Activated naive CD4-positive, alpha-beta T cell treated with Interleukin-2 at 50 U/mL for 16 hours (primary cell): ENCODE data around the gene CYP2C8.
"Not testable (repeated sequence)": the region's sequence is repeated elsewhere in the genome, so short reads cannot be mapped to it uniquely, and the experiment has no call there.

Source experiments
- DNase-seq: peaks from one replicate; pipeline ENCODE4 v3.0.0-alpha.2; 2020

Gene CYP2C8

DNA sequence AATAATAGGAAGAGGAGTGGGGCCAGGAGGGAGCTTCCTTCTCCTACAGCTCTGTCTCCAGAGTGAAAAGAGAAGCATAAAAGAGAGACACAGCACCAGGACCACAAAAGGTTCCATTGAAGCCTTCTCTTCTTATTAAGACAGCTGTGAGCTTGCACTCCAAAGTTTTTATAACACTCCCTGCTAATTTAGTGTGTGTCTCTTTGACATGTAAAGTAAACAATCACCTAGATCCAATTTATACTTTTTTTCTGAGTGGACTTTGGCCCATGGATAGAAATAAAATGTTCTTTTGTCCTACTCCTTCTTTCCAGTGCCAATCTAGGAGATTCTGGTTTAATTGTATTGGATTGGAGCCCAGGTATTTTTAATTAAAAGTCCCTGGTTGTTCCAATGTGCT is at the start of gene CYP2C8:
TSS of gene CYP2C8 (minus strand) at position 212 of the 400 bp plus-strand sequence. CDS start at position 117, 95 bp downstream.
- no peak for DNase-seq

DNA sequence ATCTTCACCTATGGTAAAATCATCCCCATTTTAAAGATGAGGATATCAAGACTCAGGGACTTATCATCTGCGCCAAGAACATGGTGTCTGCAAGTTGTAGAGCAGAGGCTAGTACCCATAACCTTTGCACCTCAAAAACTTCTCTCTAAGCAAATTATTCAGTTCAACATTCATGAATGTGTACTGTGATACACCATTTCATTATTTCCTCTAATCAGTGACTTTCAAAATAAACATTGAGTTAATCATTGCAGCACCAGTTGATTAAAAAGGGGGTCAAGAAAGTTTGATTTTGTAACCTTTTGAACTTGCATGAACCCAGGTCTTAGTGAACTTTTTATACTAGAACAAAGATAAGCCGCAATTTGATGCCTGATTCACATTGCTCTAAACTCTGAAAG is 47.6 kb upstream of the CYP2C8 start:
- DNase-seq: no peak

DNA sequence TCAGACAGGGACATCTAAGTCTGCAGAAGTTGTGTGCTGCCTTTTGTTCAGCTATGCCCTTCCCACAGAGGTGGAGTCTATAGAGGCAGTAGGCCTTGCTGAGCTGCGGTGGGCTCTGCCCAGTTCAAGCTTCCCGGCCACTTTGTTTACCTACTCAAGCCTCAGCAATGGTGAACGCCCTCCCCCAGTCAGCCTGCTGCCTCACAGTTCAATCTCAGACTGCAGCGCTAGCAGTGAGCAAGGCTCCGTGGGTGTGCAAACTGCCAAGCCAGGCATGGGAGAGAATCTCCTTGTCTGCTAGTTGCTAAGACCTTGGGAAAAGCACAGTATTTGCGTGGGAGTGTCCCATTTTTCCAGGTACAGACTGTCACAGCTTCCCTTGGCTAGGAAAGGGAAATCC is 41.5 kb upstream of the CYP2C8 start:
- not testable (repeated sequence) for DNase-seq

DNA sequence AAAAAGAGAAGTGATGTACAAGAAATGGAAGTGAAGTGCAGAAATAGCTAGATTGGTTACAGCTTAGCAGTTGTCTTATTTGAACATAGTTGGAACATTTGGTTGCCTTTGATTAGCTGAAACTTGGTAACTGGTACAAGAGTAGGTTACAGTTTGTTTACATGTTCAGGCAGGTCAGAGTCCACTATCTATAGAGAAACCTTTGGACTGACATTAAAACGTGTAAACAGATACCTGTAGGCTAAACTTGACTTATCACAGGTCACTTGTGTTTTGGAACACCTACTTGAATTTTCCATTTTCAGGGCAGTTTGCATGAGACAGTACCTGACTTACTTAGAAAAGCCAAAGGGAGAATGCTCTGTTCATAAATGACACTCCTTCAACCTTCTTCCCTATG is 28.5 kb upstream of the CYP2C8 start:
- no peak for DNase-seq

- no peak for DNase-seq
Observed at GRCh38 chr10:95096143-95096542, 26.8 kb upstream of the CYP2C8 start.

GRCh38 chr10:95079626-95080025 is 10.3 kb upstream of the CYP2C8 start:
- DNase-seq: not testable (repeated sequence)

DNA sequence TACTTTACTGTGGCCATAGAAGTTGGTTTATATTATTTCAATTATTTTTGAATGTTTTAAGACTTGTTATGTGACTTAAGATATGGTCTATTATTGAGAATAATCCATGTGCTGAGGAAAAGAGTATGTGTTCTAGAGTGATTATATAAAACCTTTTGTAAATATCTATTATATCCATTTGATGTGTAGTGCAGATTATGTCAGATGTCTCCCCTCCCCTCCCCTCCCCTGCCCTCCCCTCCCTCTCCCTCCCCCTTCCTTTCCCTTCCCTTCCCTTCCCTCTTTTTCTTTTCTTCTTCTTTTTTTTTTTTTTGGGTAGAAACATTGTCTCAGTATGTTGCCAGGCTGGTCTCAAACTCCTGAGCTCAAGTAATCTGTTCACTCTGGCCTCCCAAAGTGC is 8.3 kb upstream of the CYP2C8 start:
- no peak for DNase-seq

GRCh38 chr10:95071107-95071660 is 1.9 kb upstream of the CYP2C8 start:
- no peak for DNase-seq

- DNase-seq: not testable (repeated sequence)
Observed at GRCh38 chr10:95064125-95064524, 5.2 kb downstream of the CYP2C8 start.

GRCh38 chr10:95056744-95057363 is 12.4 kb downstream of the CYP2C8 start:
- no peak for DNase-seq

DNA sequence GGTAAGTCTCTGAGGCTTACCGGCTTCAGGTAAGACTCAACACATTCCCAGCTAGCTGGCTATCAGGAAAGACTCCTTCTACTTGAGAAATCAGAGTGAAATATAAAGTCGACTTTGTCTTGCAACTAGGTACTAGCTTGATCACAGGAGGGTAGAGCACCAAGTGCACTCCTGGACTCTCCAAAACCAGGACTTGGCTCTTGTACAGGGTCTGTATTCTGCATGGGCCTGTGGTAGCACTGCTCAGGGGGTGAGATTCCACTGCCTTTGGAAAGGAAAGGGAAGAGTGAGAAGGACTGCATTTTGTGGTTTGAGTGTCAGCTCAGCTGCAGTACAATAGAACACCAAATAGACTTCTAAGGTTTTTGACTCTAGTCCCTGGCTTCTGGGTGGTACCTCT is 19.4 kb downstream of the CYP2C8 start:
- DNase-seq: no peak

- DNase-seq: no peak
Observed at GRCh38 chr10:95048206-95048605, 21.1 kb downstream of the CYP2C8 start.

GRCh38 chr10:95039281-95039680 is 30.0 kb downstream of the CYP2C8 start:
- no peak for DNase-seq

DNA sequence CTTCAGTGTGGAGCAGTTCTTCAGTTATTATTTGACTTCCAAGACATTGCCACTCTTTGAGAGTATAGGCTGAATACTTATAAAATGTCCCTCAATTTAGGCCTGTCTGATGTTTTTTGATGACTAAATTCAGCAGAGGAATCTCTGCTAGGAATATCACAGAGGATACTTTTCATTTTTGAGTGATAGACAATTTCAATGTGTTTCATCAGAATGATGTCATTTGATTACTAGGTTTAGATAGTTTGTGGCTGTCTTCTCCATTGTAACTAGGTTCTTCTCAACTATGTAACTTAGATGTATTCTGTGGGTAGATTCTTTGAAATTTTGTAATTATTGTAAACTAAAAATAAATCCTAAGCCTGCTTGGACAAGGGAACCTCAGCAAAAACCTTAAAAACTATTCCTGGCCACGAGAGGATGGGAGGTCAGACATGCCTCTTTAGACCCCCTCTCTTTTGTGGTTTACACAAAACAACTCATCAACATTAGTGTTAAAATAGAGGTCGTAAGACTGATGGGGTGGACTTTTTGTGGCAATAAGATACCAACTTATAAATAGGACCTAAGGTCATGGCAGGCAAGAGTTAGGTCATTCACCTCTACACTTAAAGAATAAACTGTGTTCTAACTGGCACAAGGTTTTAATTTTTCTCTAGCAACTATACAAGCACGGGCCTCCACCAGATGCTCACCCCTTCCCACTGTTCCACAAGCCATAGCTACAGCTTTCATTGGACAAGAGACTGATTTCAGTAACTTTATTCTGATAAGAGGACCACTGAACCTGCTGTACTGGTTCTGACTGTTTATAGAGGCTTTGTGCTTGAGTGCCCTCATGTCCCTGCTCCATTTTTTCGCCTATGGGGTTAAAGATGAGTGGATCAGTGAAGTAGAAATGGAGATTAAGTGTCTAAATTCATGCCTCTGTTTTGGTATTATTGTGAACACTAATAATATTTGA is 33.7 kb downstream of the CYP2C8 start:
- no peak for DNase-seq

- no peak for DNase-seq
Observed at GRCh38 chr10:95034401-95034800, 34.9 kb downstream of the CYP2C8 start.

DNA sequence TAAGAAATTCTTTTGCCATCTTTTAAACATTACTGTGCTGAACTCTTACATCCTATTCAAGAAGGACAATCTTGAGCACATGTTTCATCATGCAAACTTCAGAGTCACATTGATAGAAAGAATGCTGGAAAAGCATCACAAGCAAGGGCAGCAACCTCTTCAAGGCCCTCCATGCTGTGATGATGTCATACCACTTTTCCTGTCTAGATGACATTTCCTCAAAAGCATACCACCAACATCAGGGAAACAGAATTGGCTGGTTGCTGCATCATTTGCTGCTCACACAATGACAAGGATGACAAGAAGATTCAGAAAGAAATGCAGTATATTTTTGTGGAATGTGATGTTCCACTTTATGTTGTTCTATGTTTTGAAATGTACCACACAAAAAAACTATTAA is 37.6 kb downstream of the CYP2C8 start:
- DNase-seq: no peak

- DNase-seq: no peak
Observed at GRCh38 chr10:95026461-95026860, 42.8 kb downstream of the CYP2C8 start.

GRCh38 chr10:94997741-94998174 is 71.5 kb downstream of the CYP2C8 start:
- no peak for DNase-seq

DNA sequence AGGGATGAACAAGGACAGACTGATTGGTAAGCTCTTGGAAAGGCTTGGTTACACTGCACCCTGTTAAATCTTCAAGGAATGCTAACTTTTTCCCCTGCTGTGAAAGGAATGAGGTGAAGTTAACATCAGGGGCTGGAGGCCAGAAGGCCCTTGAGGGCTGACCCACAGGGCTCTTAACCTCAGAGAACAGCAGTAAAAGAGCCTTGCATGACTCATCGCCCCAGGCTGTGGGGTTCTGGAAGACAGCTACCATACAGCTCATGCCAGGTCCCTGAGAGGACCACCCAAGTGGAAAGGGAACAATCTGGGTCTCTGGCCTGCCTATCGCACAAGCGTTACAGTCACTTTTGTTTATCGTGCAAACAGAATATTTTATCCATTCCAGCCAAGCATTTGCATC is 76.5 kb downstream of the CYP2C8 start:
- no peak for DNase-seq

- DNase-seq: no peak
Observed at GRCh38 chr10:94991243-94991888, 77.9 kb downstream of the CYP2C8 start.

- DNase-seq: no peak
Observed at GRCh38 chr10:94989192-94989591, 80.1 kb downstream of the CYP2C8 start.
